Neural cell (in vitro differentiated cells): ENCODE results near the gene SHISAL2B.

Source experiments
- EP300 ChIP-seq: fragments of 450-650 bp; conservative IDR thresholded peaks from 2 replicates; pipeline ENCODE4 v1.6.1; 2014; ENCODE audit warnings: antibody characterized with exemption, mild to moderate bottlenecking, moderate library complexity; ENCODE audit not compliant: poor library complexity, severe bottlenecking
- EZH2 ChIP-seq: fragments of 200-600, 300-800 bp; shearing (Covaris generic), sonication (generic); IDR thresholded peaks from 2 replicates; pipeline ENCODE4 v1.6.1; 2014; ENCODE audit warnings: antibody characterized with exemption, low read length, borderline replicate concordance, mild to moderate bottlenecking; ENCODE audit not compliant: insufficient read depth, poor library complexity, severe bottlenecking
- MXI1 ChIP-seq: fragments of 450-650 bp; conservative IDR thresholded peaks from 2 replicates; pipeline ENCODE4 v1.6.1; 2014; ENCODE audit warnings: antibody characterized with exemption, mild to moderate bottlenecking; ENCODE audit not compliant: poor library complexity, severe bottlenecking
- POLR2AphosphoS5 ChIP-seq: IDR thresholded peaks from 2 replicates; pipeline ENCODE4 v1.6.1; 2012
- RAD21 ChIP-seq: fragments of 450-650 bp; conservative IDR thresholded peaks from 2 replicates; pipeline ENCODE4 v1.6.1; 2014; ENCODE audit warnings: antibody characterized with exemption, mild to moderate bottlenecking, moderate library complexity
- SMC3 ChIP-seq: fragments of 450-650 bp; conservative IDR thresholded peaks from 2 replicates; pipeline ENCODE4 v1.6.1; 2014; ENCODE audit warnings: antibody characterized with exemption, mild to moderate bottlenecking, moderate library complexity; ENCODE audit not compliant: poor library complexity
- TAF1 ChIP-seq: IDR thresholded peaks from 2 replicates; pipeline ENCODE4 v1.6.1; 2012; ENCODE audit warnings: low read depth
- TF ChIP-seq, protein P1 (sequence below): fragments of 450-650 bp; IDR thresholded peaks from 2 replicates; pipeline ENCODE4 v1.5.1; 2014; ENCODE audit warnings: antibody characterized with exemption, mild to moderate bottlenecking, moderate library complexity; ENCODE audit not compliant: poor library complexity, severe bottlenecking
- TF ChIP-seq, protein P2 (sequence below): IDR thresholded peaks from 2 replicates; pipeline ENCODE4 v1.6.1; 2012; ENCODE audit warnings: borderline replicate concordance

DNA sequence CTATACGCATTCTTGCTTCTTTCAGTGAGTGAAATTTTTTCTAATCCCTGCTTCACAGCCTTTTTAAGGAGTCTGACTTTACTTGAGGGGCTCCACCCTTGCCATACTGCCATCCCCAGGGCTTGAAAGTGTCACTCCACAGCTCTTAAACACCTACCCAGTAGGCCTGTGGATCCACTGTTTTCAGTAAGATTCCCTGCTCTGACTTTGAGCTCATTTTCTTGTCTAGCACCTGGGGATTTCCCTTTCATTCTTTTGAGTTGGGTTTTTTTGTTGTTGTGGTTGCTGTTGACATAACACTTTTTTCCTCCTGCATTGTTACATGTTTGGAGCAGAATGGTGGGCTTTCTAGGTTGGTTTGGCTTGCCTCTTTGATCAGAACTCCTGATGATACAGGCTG, 54.6 kb downstream of the SHISAL2B start:
- TF ChIP-seq, protein P1, sequence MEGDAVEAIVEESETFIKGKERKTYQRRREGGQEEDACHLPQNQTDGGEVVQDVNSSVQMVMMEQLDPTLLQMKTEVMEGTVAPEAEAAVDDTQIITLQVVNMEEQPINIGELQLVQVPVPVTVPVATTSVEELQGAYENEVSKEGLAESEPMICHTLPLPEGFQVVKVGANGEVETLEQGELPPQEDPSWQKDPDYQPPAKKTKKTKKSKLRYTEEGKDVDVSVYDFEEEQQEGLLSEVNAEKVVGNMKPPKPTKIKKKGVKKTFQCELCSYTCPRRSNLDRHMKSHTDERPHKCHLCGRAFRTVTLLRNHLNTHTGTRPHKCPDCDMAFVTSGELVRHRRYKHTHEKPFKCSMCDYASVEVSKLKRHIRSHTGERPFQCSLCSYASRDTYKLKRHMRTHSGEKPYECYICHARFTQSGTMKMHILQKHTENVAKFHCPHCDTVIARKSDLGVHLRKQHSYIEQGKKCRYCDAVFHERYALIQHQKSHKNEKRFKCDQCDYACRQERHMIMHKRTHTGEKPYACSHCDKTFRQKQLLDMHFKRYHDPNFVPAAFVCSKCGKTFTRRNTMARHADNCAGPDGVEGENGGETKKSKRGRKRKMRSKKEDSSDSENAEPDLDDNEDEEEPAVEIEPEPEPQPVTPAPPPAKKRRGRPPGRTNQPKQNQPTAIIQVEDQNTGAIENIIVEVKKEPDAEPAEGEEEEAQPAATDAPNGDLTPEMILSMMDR: no peak
- TF ChIP-seq POLR2AphosphoS5 (no peak), SMC3 (no peak), RAD21 (no peak), MXI1 (no peak), EP300 (no peak), TAF1 (no peak), EZH2 (no peak)
- TF ChIP-seq, protein P2, sequence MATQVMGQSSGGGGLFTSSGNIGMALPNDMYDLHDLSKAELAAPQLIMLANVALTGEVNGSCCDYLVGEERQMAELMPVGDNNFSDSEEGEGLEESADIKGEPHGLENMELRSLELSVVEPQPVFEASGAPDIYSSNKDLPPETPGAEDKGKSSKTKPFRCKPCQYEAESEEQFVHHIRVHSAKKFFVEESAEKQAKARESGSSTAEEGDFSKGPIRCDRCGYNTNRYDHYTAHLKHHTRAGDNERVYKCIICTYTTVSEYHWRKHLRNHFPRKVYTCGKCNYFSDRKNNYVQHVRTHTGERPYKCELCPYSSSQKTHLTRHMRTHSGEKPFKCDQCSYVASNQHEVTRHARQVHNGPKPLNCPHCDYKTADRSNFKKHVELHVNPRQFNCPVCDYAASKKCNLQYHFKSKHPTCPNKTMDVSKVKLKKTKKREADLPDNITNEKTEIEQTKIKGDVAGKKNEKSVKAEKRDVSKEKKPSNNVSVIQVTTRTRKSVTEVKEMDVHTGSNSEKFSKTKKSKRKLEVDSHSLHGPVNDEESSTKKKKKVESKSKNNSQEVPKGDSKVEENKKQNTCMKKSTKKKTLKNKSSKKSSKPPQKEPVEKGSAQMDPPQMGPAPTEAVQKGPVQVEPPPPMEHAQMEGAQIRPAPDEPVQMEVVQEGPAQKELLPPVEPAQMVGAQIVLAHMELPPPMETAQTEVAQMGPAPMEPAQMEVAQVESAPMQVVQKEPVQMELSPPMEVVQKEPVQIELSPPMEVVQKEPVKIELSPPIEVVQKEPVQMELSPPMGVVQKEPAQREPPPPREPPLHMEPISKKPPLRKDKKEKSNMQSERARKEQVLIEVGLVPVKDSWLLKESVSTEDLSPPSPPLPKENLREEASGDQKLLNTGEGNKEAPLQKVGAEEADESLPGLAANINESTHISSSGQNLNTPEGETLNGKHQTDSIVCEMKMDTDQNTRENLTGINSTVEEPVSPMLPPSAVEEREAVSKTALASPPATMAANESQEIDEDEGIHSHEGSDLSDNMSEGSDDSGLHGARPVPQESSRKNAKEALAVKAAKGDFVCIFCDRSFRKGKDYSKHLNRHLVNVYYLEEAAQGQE: no peak
